Measurements from ENCODE around the gene SEC61G. TPM values are rescaled to one million over a fixed set of nuclear protein-coding genes. Genes with fewer than 3 reads are reported as not detected.

The SEC61G gene
- total RNA-seq, 2 experiments from 2014 or later: 83.1 to 105 TPM

Other genes starting within 250 kb of the SEC61G start
- gene VSTM2A, start 216.8 kb downstream of the SEC61G start, total RNA-seq: not detected